ENCODE measurements around the gene HAPLN3.

The HAPLN3 gene

GRCh38 chr15:88830016-88830415 is 65.3 kb downstream of the HAPLN3 start:
- no peak for DNase-seq (ENCODE audit: low spot score)
- in situ Hi-C loops (cut with MboI; ENCODE audit: low pct_unique_long_range_greater_than_20kb, low sequenced_read_pairs, unreplicated experiment), result loop anchor here (25.0 kb wide), 1 partner anchor 343 kb away; no protein-coding TSS in a partner anchor
- TF ChIP-seq CTCF (IDR thresholded peaks at IDR 0.05; ENCODE audit: extremely low read depth, insufficient read depth, missing control alignments), result no peak

GRCh38 chr15:88828791-88829190 is 66.6 kb downstream of the HAPLN3 start:
- no peak for DNase-seq (ENCODE audit: low spot score)
- in situ Hi-C loops (cut with MboI; ENCODE audit: low pct_unique_long_range_greater_than_20kb, low sequenced_read_pairs, unreplicated experiment), result loop anchor here (25.0 kb wide), 1 partner anchor 341 kb away; no protein-coding TSS in a partner anchor
- no peak for TF ChIP-seq CTCF (IDR thresholded peaks at IDR 0.05; ENCODE audit: extremely low read depth, insufficient read depth, missing control alignments)

Data from GM13977 (cell line).